T-helper 1 cell treated with Interleukin-12 subunit alpha and Interleukin-12 subunit beta and Interleukin-4 antibody, amounts not matched to agents 30 ng/mL and 1 ng/mL, for 36 hours (primary cell): ENCODE data around the gene GKAP1. TPM values are rescaled to one million over a fixed set of nuclear protein-coding genes. Genes with fewer than 3 reads are reported as not detected.

Experiments used
- total RNA-seq: library from RNA; stranded (reverse); gene quantifications from 2 replicates; pipeline ENCODE4 v1.2.3, GENCODE V29; 2022

GKAP1 gene
- total RNA-seq, 1 donor from 2014 or later: 3.0 TPM

Other genes starting within 250 kb of the GKAP1 start
- gene IDNK, start 194.6 kb downstream of the GKAP1 start, total RNA-seq: 9.8 TPM in 2 replicates
- gene UBQLN1, start 109.8 kb downstream of the GKAP1 start, total RNA-seq: 116 and 120 TPM in 2 replicates
- gene KIF27, start 103.7 kb upstream of the GKAP1 start, total RNA-seq: 2.1 and 4.0 TPM in 2 replicates
- 722 and 731 TPM in 2 replicates for gene HNRNPK, start 162.4 kb upstream of the GKAP1 start, total RNA-seq
- 23.4 and 25.4 TPM in 2 replicates for gene RMI1, start 163.0 kb upstream of the GKAP1 start, total RNA-seq